Lower leg skin (tissue), 3 donors: ENCODE measurements around the gene GLIPR1L1.

Source experiments
- POLR2A ChIP-seq, 2 donors: fragments of 450-650 bp; IDR thresholded peaks; one replicate each; pipeline ENCODE4 v1.6.1; 2016 to 2017; ENCODE audit warnings: antibody characterized with exemption in 2 of 2, mild to moderate bottlenecking in 1 of 2, moderate library complexity in 1 of 2
- TF ChIP-seq, protein P1 (sequence below), 3 donors: fragments of 450-650 bp; IDR thresholded peaks; one replicate each; pipeline ENCODE4 v1.5.1; 2016; ENCODE audit warnings: antibody characterized with exemption in 3 of 3, mild to moderate bottlenecking in 3 of 3, moderate library complexity in 2 of 3

DNA sequence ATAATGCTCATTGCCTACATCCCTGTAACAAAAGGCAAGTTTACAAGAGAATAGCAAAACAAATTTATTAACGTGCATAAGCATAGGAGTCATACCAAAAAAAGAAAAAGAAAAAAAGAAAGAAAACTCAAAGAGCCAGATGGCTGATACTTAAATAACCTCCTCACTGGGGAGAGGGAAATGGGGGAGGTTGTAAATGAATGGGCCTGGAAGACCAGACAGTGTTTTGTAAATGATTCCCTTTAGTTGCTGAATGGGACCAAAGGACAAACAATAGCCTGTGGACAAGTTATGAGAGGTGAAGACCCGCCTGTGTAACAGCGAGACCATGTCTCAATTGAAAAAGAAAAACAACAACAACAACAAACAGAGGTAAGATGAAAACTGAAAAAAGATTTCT, 39.7 kb upstream of the GLIPR1L1 start:
- TF ChIP-seq, protein P1, sequence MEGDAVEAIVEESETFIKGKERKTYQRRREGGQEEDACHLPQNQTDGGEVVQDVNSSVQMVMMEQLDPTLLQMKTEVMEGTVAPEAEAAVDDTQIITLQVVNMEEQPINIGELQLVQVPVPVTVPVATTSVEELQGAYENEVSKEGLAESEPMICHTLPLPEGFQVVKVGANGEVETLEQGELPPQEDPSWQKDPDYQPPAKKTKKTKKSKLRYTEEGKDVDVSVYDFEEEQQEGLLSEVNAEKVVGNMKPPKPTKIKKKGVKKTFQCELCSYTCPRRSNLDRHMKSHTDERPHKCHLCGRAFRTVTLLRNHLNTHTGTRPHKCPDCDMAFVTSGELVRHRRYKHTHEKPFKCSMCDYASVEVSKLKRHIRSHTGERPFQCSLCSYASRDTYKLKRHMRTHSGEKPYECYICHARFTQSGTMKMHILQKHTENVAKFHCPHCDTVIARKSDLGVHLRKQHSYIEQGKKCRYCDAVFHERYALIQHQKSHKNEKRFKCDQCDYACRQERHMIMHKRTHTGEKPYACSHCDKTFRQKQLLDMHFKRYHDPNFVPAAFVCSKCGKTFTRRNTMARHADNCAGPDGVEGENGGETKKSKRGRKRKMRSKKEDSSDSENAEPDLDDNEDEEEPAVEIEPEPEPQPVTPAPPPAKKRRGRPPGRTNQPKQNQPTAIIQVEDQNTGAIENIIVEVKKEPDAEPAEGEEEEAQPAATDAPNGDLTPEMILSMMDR (IDR thresholded peaks at IDR 0.05): no peak
- no peak for TF ChIP-seq POLR2A (IDR thresholded peaks at IDR 0.05)
